Small intestine (tissue), 16 donors: ENCODE results near the gene STMND1. TPM values are rescaled to one million over a fixed set of nuclear protein-coding genes. Genes with fewer than 3 reads are reported as not detected.

Experiments used
- DNase-seq, 2 donors: peaks; one replicate each; pipeline versions ENCODE4 v3.0.0 to v3.0.0-alpha.2; 2013
- FAIRE-seq: peaks from 2 replicates; lab custom pipeline; 2012; peaks lifted over from hg19 to GRCh38; lab: Jason Lieb, UNC
- H3K27ac ChIP-seq, 3 donors: one replicate each; pipeline ENCODE4 v1.5.1; 2013; ENCODE audit warnings: low read length in 2 of 3, mild to moderate bottlenecking in 2 of 3, control low read depth in 1 of 3, inconsistent platforms in 1 of 3, low read depth in 1 of 3, moderate library complexity in 1 of 3
- H3K27me3 ChIP-seq, 3 donors: one replicate each; pipeline ENCODE4 v1.6.1; 2013; ENCODE audit warnings: low read length in 3 of 3, inconsistent platforms in 1 of 3; ENCODE audit not compliant: control insufficient read depth in 3 of 3, insufficient read depth in 3 of 3
- H3K36me3 ChIP-seq, 3 donors: one replicate each; pipeline ENCODE4 v1.6.1; 2013; ENCODE audit warnings: low read length in 3 of 3, inconsistent platforms in 1 of 3, low read depth in 1 of 3, mild to moderate bottlenecking in 1 of 3, moderate library complexity in 1 of 3; ENCODE audit not compliant: control insufficient read depth in 3 of 3, insufficient read depth in 2 of 3
- H3K4me1 ChIP-seq, 3 donors: one replicate each; pipeline ENCODE4 v1.6.1; 2013; ENCODE audit warnings: low read length in 2 of 3, inconsistent platforms in 1 of 3, low read depth in 1 of 3, mild to moderate bottlenecking in 1 of 3, moderate library complexity in 1 of 3; ENCODE audit not compliant: control insufficient read depth in 3 of 3, insufficient read depth in 2 of 3
- H3K4me3 ChIP-seq, 3 donors: one replicate each; pipeline ENCODE4 v1.5.1; 2013; ENCODE audit warnings: low read length in 3 of 3, control low read depth in 1 of 3, inconsistent platforms in 1 of 3, low read depth in 1 of 3, mild to moderate bottlenecking in 1 of 3, moderate library complexity in 1 of 3
- H3K9me3 ChIP-seq, 2 donors: one replicate each; pipeline ENCODE4 v1.6.1; 2013; ENCODE audit warnings: low read depth in 1 of 2, low read length in 1 of 2; ENCODE audit not compliant: control insufficient read depth in 2 of 2, insufficient read depth in 1 of 2
- WGBS, 3 donors: extraction: QIAGEN DNeasy Blood & Tissue Kit; methylation state at CpG; one replicate each; pipeline ENCODE4 v1.1.7; 2013; 5-methylcytosine and 5-hydroxymethylcytosine counted together
- long read RNA-seq, 10 donors: transcript quantifications; one replicate each; lab custom pipeline, GENCODE V29; 2026
- polyA plus RNA-seq, 4 donors: library from polyadenylated mRNA; stranded (reverse) in 3 of 4; unstranded in 1 of 4; fragments of 200-250 nt in 3 of 4; fragments of 120-200 nt in 1 of 4; gene quantifications; one replicate each; pipeline versions ENCODE4 v1.2.1 to v1.2.3, GENCODE V29; 2013
- donor health status: healthy with polysubstance abuse.
- donor health status: control.
- donor health status: control.
- donor health status: Bipolar disorder and iron deficiency.
- donor health status: healthy.

Gene STMND1
- polyA plus RNA-seq: under 1 TPM in 2 of 4 donors, not detected in 2; 0.06 to 0.22 TPM
- long read RNA-seq, donor 1: 0 reads
- long read RNA-seq, donor 2: 0 reads
- long read RNA-seq, donor 3: 0 reads
- long read RNA-seq, donor 4, partial matches to known transcripts: 0 of 1 reads
- long read RNA-seq, donor 4, other reads (novel, unspliced or antisense): 0 of 1 reads
- long read RNA-seq, donor 5: 0 reads
- long read RNA-seq, donor 6, partial matches to known transcripts: 0 of 1 reads
- long read RNA-seq, donor 6, other reads (novel, unspliced or antisense): 0 of 1 reads
- long read RNA-seq, donor 7: 0 reads
- long read RNA-seq, donor 8: 0 reads
- long read RNA-seq, donor 9: 0 reads
- long read RNA-seq, donor 10, partial matches to known transcripts: 0 of 2 reads
- long read RNA-seq, donor 10, other reads (novel, unspliced or antisense): 0 of 2 reads

DNA sequence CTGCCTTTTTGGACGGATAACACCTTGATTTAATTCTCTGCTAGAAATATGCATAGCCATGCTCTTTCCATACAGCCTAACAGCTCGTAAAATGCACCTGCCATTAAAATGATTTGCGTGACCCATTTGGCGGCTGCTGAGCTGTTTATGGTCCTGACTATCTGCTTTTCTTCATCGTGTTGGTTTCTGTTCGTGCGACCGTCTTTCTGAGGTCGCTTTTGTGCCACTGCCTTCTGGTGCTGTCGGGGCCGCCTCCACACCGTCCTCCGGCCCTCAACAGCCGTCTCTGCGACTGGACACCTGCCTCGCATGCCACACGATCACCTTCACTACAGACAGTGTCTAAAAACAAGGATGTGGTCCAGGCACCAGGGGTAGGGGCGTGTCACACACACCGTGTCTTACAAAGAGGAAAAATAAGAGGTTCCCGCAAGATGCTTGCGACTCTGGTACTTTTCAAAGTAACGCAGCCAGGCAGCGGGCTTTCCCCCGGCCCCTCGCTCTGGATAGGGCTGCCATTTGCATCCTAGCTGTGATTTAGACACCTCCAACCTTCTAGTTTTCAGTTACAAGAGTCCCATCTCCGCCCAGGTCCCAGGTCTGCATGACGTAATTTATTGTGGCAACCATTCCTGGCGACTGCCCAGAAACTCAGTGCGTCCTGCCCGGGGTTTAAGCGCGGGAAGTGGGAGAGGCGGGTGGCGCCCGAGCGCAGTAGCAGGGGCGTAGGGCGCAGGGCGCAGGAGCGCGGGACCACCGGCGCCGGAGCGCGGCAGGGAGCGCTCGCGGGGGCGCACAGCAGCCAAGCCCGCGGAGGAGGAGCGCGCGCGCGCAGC is at the start of gene STMND1:
STMND1 (plus strand) TSS at position 629 of the 836 bp plus-strand sequence. CDS start 208 bp downstream, outside the sequence.
- Histone ChIP-seq H3K9me3 (no peaks in the 10 kb centered on the region), H3K36me3 (no peaks in the 10 kb centered on the region), H3K4me1 (no peaks in the 10 kb centered on the region), H3K27ac (no peak within 1 kb of the TSS), H3K27me3 (peaks cover 0 to 29% (median 6%) of the 10 kb centered on the region in 3 donors), H3K4me3 (peak within 1 kb of the TSS in 2 of 3 donors; percentile 29 to 36)
- DNase-seq (peak; percentile 77 to 86), FAIRE-seq (no peak)
- 1 to 4% (median 4%) methylated on average over 55 to 57 of the region's 57 CpGs for WGBS, 3 donors

DNA sequence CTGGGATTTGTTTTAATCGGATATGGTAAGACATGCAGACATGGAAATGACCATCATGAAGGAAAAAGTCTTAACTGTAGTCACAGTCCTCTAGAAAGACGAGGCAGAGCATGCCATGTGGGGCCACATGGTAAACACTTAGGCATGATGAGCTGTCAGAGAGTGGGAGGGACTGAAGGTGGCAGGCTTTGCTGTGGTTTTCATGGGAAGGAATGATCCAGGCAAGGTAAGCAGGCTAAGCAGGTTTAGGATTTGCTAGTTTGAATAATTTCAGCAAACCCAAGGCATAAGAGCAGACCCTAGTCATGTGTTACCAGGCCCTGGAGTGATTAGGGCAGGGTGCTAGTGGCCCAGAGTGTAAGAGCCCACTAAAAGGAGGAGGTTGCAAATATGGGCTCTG is 47.2 kb upstream of the STMND1 start:
- no peaks in the 10 kb centered on the region for H3K9me3 ChIP-seq
- DNase-seq (no peak), FAIRE-seq (no peak)
- no peaks in the 10 kb centered on the region for H3K36me3 ChIP-seq
- no peaks in the 10 kb centered on the region for H3K4me1 ChIP-seq
- H3K27me3 ChIP-seq: no peaks in the 10 kb centered on the region
- H3K4me3 ChIP-seq: no peak overlapping the region
- 73 to 78% (median 75%) methylated on average over 2 of the region's 2 CpGs for WGBS, 3 donors
- no peak overlapping the region for H3K27ac ChIP-seq

DNA sequence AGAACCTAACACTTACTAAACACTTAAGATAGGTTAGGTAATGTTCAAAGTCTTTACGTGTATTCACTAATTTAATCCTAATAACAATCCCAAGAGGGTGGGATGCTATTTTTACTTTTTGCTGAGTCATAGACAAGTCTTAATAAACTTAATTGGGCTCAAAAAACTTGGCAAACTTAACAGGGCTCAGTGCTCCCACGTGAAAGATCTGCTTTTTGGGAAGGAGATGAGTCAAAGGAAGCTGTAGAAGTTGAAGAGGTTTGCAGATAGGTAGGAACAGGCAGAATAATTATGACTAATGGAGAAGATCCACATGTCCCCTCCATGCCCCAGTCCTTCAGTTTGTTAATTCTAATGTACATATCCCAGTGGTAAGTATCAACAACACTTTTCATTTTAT is 44.5 kb upstream of the STMND1 start:
- Histone ChIP-seq H3K27me3 (no peaks in the 10 kb centered on the region), H3K27ac (no peak overlapping the region), H3K4me3 (no peak overlapping the region), H3K9me3 (no peaks in the 10 kb centered on the region), H3K36me3 (no peaks in the 10 kb centered on the region), H3K4me1 (no peaks in the 10 kb centered on the region)
- WGBS, 3 donors: 48 to 61% (median 56%) methylated on average over 2 of the region's 2 CpGs
- FAIRE-seq (no peak), DNase-seq (no peak)

DNA sequence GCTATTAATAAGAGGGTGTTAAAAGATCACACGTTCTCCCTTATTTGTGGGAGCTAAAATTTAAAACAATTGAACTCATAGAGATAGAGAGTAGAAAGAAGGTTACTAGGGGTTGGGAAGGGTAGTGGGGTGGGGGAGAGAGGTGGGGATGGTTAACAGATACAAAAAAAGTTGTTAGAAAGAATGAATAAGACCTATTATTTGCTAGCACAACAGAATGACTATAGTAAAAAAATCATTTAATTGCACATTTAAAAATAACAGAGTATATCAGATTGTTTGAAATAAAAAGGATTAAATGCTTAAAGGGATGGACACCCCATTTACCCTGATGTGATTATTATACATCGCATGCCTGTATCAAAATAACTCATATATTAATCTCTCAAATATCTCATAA is 43.3 kb upstream of the STMND1 start:
- no peaks in the 10 kb centered on the region for H3K27me3 ChIP-seq
- no peaks in the 10 kb centered on the region for H3K36me3 ChIP-seq
- FAIRE-seq (no peak), DNase-seq (no peak)
- H3K4me3 ChIP-seq: no peak overlapping the region
- no peaks in the 10 kb centered on the region for H3K4me1 ChIP-seq
- 75 to 85% (median 82%) methylated on average over 2 of the region's 2 CpGs for WGBS, 3 donors
- no peaks in the 10 kb centered on the region for H3K9me3 ChIP-seq
- no peak overlapping the region for H3K27ac ChIP-seq

DNA sequence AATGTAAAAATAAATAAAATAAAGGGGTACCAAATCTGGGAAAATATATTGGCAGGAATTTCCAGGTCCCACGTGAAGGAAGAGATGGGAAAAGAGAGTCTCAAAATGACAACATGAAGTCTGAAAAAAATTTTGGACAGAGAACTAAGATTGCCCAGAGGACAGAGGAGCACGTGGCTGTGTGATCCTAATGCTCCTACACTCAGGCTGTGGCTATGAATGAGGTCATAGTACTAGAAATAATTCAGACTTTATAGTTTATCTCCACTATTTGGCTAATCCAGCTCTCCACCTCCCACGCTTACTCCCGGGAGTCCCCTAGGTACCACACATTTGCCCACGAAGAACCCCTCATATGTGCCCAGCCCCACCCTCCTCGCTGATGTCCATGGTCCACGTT is 42.8 kb upstream of the STMND1 start:
- H3K36me3 ChIP-seq: no peaks in the 10 kb centered on the region
- H3K27ac ChIP-seq: no peak overlapping the region
- H3K9me3 ChIP-seq: no peaks in the 10 kb centered on the region
- DNase-seq (no peak), FAIRE-seq (no peak)
- H3K4me3 ChIP-seq: no peak overlapping the region
- WGBS, 3 donors: 61 to 76% (median 66%) methylated on average over 7 of the region's 7 CpGs
- no peaks in the 10 kb centered on the region for H3K4me1 ChIP-seq
- H3K27me3 ChIP-seq: no peaks in the 10 kb centered on the region

DNA sequence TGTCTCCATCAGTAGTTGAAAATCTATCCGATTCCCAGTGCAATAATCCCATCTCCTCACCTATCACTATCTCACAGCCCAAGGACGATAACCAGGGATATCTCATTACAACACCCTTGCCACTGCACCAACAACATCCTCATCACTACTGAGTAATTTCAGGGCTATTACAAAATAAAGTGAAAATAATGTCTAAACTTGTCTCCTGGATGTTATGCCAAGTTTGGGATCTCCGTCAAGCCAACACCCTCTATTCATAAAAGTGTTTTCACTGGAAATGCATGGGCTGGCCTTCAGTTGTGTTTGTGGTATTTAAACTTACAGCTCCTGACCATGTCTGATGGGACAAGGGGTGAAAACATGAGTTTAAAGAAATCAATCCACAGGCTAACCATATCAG is 42.0 kb upstream of the STMND1 start:
- no peak overlapping the region for H3K27ac ChIP-seq
- no peaks in the 10 kb centered on the region for H3K36me3 ChIP-seq
- no peaks in the 10 kb centered on the region for H3K9me3 ChIP-seq
- H3K27me3 ChIP-seq: no peaks in the 10 kb centered on the region
- no peak overlapping the region for H3K4me3 ChIP-seq
- no peak for DNase-seq
- WGBS, 3 donors: 83 to 89% (median 86%) methylated on average over 3 of the region's 3 CpGs
- no peaks in the 10 kb centered on the region for H3K4me1 ChIP-seq
- FAIRE-seq: no peak

DNA sequence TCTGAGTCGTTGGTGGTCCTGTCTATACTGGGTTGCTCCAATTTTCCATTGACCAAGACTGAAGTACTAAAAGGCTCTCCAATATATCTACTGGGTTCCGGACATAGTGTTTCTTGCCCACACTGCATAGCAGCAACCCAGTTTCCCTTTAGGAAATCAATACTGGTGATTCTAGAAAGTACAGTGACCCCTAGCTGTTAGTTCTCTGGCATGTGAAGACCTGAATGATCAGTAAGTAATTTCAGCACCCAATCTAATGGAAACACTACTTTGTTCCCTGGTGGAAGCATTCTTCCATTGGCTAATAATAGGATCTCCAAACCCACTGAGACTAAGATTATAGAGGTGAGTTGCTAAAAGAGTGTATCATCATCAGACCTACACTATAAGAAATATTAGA is 40.8 kb upstream of the STMND1 start:
- no peaks in the 10 kb centered on the region for H3K4me1 ChIP-seq
- no peaks in the 10 kb centered on the region for H3K9me3 ChIP-seq
- FAIRE-seq: no peak
- 66 to 84% (median 81%) methylated on average over 2 of the region's 2 CpGs for WGBS, 3 donors
- H3K36me3 ChIP-seq: no peaks in the 10 kb centered on the region
- no peak overlapping the region for H3K4me3 ChIP-seq
- H3K27me3 ChIP-seq: no peaks in the 10 kb centered on the region
- H3K27ac ChIP-seq: no peak overlapping the region
- DNase-seq: no peak

DNA sequence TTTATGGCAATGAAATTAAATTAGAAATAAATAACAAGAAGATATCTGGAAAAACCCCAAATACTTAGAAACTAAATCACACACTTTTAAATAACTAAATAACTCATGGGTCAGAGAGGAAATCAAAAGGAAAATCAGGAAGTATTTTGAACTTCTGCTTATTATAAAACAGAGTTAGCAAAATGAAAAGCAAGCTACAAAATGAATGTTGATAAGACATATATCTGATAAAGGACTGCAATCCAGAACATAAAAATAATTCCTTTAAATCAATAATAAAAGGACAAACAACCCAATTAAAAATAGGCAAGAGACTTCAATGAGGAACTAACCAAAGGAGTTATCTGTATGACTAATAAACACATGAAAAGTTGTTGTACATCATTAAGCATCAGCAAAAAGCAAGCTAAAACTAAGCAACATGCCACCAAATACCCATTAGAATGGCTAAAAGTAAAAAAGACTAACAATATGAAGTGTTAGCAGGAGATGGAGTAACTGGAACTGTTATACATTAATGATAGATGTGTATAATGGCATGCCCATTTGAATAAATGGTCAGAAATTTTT is 38.9 kb upstream of the STMND1 start:
- H3K9me3 ChIP-seq: no peaks in the 10 kb centered on the region
- no peak for DNase-seq
- H3K36me3 ChIP-seq: no peaks in the 10 kb centered on the region
- no peak overlapping the region for H3K4me3 ChIP-seq
- H3K27ac ChIP-seq: no peak overlapping the region
- no peaks in the 10 kb centered on the region for H3K4me1 ChIP-seq
- no peaks in the 10 kb centered on the region for H3K27me3 ChIP-seq
- no peak for FAIRE-seq
